ENCODE results near the gene CD53.

CD53 gene

GRCh38 chr1:110916669-110917306, 43.8 kb downstream of the CD53 start:
- H3K4me3 ChIP-seq (ENCODE audit: low read depth, low read length) = peak overlapping the region; percentile 46

GRCh38 chr1:110918016-110918415, 45.1 kb downstream of the CD53 start:
- no peak for DNase-seq (ENCODE audit: low read depth)
- TF ChIP-seq CTCF (IDR thresholded peaks at IDR 0.05; ENCODE audit: low read depth, low read length) (no peak), MAX (IDR thresholded peaks at IDR 0.05; ENCODE audit: low read depth, low read length) (no peak), MYC (IDR thresholded peaks at IDR 0.05; ENCODE audit: low read depth, low read length) (no peak), POLR2A (IDR thresholded peaks at IDR 0.05; ENCODE audit: extremely low read depth, insufficient read length) (no peak)

More at GRCh38 chr1:110916669-110917306, 43.8 kb downstream of the CD53 start:
- peak; percentile 76 for DNase-seq (ENCODE audit: low read depth)
- TF ChIP-seq POLR2A (IDR thresholded peaks at IDR 0.05; ENCODE audit: extremely low read depth, insufficient read length) (no peak), MYC (IDR thresholded peaks at IDR 0.05; ENCODE audit: low read depth, low read length) (no peak), CTCF (IDR thresholded peaks at IDR 0.05; ENCODE audit: low read depth, low read length) (no peak), MAX (IDR thresholded peaks at IDR 0.05; ENCODE audit: low read depth, low read length) (peak; percentile 37; the same call in 1 of the 2 replicates)

GRCh38 chr1:110921953-110922352, 49.0 kb downstream of the CD53 start:
- no peak overlapping the region for H3K4me3 ChIP-seq (ENCODE audit: low read depth, low read length)
- DNase-seq (ENCODE audit: low read depth) = no peak
- no peak for TF ChIP-seq POLR2A (IDR thresholded peaks at IDR 0.05; ENCODE audit: extremely low read depth, insufficient read length)
- no peak for TF ChIP-seq MAX (IDR thresholded peaks at IDR 0.05; ENCODE audit: low read depth, low read length)
- TF ChIP-seq CTCF (IDR thresholded peaks at IDR 0.05; ENCODE audit: low read depth, low read length) = no peak

More at GRCh38 chr1:110918016-110918415, 45.1 kb downstream of the CD53 start:
- H3K4me3 ChIP-seq (ENCODE audit: low read depth, low read length) = no peak overlapping the region

GRCh38 chr1:110927484-110928075, 54.6 kb downstream of the CD53 start:
- TF ChIP-seq MYC (IDR thresholded peaks at IDR 0.05; ENCODE audit: low read depth, low read length) = no peak
- no peak for TF ChIP-seq MAX (IDR thresholded peaks at IDR 0.05; ENCODE audit: low read depth, low read length)
- no peak for TF ChIP-seq POLR2A (IDR thresholded peaks at IDR 0.05; ENCODE audit: extremely low read depth, insufficient read length)
- TF ChIP-seq CTCF (IDR thresholded peaks at IDR 0.05; ENCODE audit: low read depth, low read length) = no peak
- DNase-seq (ENCODE audit: low read depth) = no peak

GRCh38 chr1:110928191-110928590, 55.2 kb downstream of the CD53 start:
- DNase-seq (ENCODE audit: low read depth) = no peak
- TF ChIP-seq POLR2A (IDR thresholded peaks at IDR 0.05; ENCODE audit: extremely low read depth, insufficient read length) (no peak), MAX (IDR thresholded peaks at IDR 0.05; ENCODE audit: low read depth, low read length) (no peak), MYC (IDR thresholded peaks at IDR 0.05; ENCODE audit: low read depth, low read length) (no peak), CTCF (IDR thresholded peaks at IDR 0.05; ENCODE audit: low read depth, low read length) (no peak)
- no peak overlapping the region for H3K4me3 ChIP-seq (ENCODE audit: low read depth, low read length)

More at GRCh38 chr1:110927484-110928075, 54.6 kb downstream of the CD53 start:
- H3K4me3 ChIP-seq (ENCODE audit: low read depth, low read length) = no peak overlapping the region
